ENCODE data around the gene CPED1.

GRCh38 chr7:121039510-121039822, 51.0 kb downstream of the CPED1 start:
- TF ChIP-seq CTCF (IDR thresholded peaks at IDR 0.05; ENCODE audit: poor library complexity, severe bottlenecking) (no peak), POLR2AphosphoS5 (IDR thresholded peaks at IDR 0.05) (no peak), MXI1 (conservative IDR thresholded peaks at IDR 0.05; ENCODE audit: poor library complexity, severe bottlenecking) (no peak), EZH2 (IDR thresholded peaks at IDR 0.05; ENCODE audit: borderline replicate concordance, insufficient read depth, low read length, poor library complexity, severe bottlenecking) (no peak), SMC3 (conservative IDR thresholded peaks at IDR 0.05; ENCODE audit: poor library complexity) (no peak), REST (IDR thresholded peaks at IDR 0.05; ENCODE audit: borderline replicate concordance) (no peak)
